ENCODE measurements around the gene PDE11A. TPM values are rescaled to one million over a fixed set of nuclear protein-coding genes. Genes with fewer than 3 reads are reported as not detected.
"Not testable (repeated sequence)": the region's sequence is repeated elsewhere in the genome, so short reads cannot be mapped to it uniquely, and the experiment has no call there.

PDE11A gene
- total RNA-seq, 1 donor from 2014 or later = not detected

DNA sequence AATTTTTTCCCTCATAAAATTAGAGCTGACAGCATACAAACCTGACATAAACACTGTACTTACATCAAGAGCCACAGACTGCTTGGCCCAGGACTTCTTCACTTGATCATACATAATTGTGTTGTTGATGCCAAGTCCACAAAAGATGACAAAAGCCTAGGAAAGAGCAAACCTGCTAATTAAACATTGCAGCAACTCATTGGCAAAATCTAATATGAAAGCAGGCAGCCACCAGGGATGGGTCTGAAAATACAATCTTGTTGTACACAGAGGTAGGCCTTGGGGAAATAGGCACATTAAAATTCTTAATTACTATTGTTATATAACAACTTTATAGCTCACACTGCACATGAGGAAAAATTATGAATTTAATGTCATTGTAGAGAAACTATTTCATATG lies 255.8 kb downstream of the PDE11A start:
- Mint-ChIP-seq H3K4me1 (no peaks in the 10 kb centered on the region), H3K9me3 (no peaks in the 10 kb centered on the region), H3K27ac (no peak overlapping the region), H3K36me3 (ENCODE audit: low read depth) (no peaks in the 10 kb centered on the region), H3K4me3 (no peak overlapping the region), H3K27me3 (peaks cover 20% of the 10 kb centered on the region)
- intact Hi-C loops (cut with micrococcal nuclease) = no loop called here
- DNase-seq = no peak

DNA sequence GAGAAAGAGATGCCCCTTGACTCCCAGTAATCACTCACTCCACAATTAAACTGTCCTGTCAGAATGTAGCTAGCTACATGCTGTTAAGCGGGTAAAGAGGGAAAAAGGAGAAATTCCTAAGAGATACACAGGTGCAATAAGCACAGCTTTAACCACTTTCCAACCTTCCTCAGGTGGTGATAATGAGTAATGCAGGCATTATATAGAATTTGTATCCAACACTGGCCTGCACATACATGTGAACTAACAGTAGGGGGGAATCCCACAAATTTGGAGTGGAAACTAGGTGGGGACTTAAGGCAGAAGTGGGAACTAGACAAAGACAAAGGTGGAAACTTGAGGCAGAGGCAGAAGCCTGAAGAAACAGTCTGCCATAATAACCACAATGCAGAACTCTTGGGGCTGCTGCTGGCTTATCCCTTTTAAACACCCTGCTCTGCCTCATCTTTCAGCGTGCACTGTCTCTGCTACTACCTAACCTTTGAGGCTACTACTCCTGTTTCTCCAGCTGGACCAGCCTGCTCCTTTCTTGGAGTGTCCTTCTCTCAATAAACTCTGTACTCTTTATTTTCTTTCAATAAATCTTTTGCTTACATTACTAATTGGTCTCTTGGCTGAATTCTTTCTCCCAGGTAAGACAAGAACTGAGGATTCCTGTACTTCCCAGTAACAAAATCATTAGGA lies 259.7 kb downstream of the PDE11A start:
- Mint-ChIP-seq H3K4me1 (no peaks in the 10 kb centered on the region), H3K27ac (no peak overlapping the region), H3K9me3 (no peaks in the 10 kb centered on the region), H3K36me3 (ENCODE audit: low read depth) (no peaks in the 10 kb centered on the region), H3K27me3 (peaks cover 20% of the 10 kb centered on the region), H3K4me3 (no peak overlapping the region)
- intact Hi-C loops (cut with micrococcal nuclease) = no loop called here
- no peak for DNase-seq

DNA sequence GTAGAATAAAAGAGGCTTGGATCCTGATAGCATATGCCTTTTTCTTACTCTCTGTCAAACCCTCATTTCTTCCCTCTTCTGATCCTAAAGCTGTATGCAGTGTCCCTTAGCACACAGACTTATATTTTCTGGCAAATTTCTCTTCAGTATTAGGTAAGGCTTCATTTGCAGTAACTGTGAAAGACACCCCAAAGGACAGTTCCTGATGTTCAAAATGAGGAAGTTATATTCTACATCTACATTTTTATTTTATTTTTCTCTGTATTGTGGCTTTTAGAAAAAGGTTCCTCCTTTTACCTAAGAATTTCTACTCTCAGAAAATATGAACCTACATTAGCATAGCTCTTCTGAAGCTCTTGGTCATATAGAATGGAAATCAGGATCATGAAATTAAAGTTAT lies 261.7 kb downstream of the PDE11A start:
- H3K27me3 Mint-ChIP-seq = peaks cover 17% of the 10 kb centered on the region
- H3K4me1 Mint-ChIP-seq = no peaks in the 10 kb centered on the region
- no peaks in the 10 kb centered on the region for H3K36me3 Mint-ChIP-seq (ENCODE audit: low read depth)
- intact Hi-C loops (cut with micrococcal nuclease) = no loop called here
- no peak overlapping the region for H3K4me3 Mint-ChIP-seq
- DNase-seq = no peak
- no peaks in the 10 kb centered on the region for H3K9me3 Mint-ChIP-seq
- H3K27ac Mint-ChIP-seq = no peak overlapping the region

DNA sequence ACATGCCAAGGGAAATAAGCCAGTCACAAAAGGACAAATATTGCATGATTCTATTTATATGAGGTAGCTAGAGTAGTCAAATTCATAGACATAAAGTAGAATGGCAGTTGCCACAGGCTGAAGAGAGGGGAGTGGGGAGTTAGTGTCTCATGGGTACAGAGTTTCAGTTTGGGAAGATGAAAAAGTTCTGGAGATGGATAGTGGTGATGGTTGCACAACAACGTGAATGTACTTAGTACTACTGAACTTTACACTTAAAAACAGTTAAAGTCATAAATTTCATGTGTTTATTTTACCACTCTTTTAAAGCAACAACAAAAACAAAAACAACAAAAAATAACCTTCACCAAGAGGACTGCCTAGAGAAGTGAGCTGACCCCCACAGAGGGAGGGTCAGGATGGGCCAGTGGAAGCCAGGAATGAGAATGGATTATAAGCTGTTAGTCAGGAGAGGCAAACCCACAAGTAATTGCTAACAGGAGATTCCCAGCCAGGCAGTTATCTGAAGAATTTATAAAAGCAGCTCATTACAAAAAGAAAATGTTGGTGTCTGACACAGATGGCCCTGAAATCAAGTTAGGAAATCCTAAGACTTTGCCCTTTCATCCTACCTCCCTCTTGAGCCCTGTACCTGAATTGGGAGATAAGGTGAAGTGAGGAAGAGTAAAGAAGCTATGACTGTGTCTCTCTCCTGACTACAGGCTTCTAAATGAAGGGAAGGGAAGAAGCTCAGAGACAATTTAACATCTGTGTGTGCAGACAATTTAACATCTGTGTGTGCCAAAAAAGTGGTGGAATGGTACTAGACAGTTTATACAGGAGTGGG lies 263.4 kb downstream of the PDE11A start:
- Mint-ChIP-seq H3K4me1 (no peaks in the 10 kb centered on the region), H3K27ac (no peak overlapping the region), H3K36me3 (ENCODE audit: low read depth) (no peaks in the 10 kb centered on the region)

DNA sequence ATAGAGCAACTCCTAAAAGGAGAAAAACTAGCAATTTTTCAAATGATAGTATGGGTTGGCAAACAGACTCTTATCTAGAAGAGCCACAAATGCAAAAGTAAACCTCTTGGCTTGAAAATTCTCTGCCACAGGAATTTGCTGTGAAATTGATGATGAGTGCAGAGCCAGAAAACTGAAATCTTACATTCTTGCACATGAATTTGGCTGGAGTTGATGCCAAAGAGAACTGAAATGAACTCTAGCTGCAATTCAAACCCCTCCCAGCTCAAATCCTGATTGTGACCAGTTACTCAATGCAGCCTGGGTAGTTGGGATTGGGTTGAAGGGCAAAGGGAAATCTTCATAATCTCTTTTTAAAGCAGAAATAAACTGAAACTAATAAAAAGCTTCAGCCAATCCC lies 266.6 kb downstream of the PDE11A start:
- no peak overlapping the region for H3K27ac Mint-ChIP-seq
- H3K27me3 Mint-ChIP-seq = peaks cover 26% of the 10 kb centered on the region

More for the DNA sequence above, 263.4 kb downstream of the PDE11A start:
- peaks cover 12% of the 10 kb centered on the region for H3K27me3 Mint-ChIP-seq
- intact Hi-C loops (cut with micrococcal nuclease) = no loop called here
- no peaks in the 10 kb centered on the region for H3K9me3 Mint-ChIP-seq
- H3K4me3 Mint-ChIP-seq = no peak overlapping the region
- no peak for DNase-seq

DNA sequence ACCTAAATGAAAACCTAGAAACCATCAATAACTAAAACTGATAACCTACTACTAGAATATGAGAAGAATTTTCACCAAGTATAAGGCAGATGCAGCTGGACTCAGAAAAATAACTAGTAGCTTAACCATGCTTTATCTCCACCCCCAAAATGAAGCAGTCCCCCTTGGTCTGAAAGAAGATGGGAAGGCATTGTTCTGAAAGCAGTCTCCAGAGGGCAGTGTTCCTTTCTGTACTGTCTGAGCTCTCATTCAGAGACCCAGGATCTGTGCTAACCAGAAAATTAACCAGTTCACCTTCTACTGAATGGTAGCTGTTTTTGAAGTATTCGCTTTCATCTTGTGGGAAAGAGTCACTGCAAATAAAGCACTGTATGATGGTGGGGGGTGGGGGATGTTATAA lies 273.0 kb downstream of the PDE11A start:
- intact Hi-C loops (cut with micrococcal nuclease) = no loop called here
- Mint-ChIP-seq H3K27me3 (peaks cover 34% of the 10 kb centered on the region), H3K4me3 (no peak overlapping the region), H3K4me1 (no peaks in the 10 kb centered on the region), H3K9me3 (no peaks in the 10 kb centered on the region), H3K27ac (no peak overlapping the region), H3K36me3 (ENCODE audit: low read depth) (no peaks in the 10 kb centered on the region)
- DNase-seq = no peak

More for the DNA sequence above, 266.6 kb downstream of the PDE11A start:
- Mint-ChIP-seq H3K9me3 (no peaks in the 10 kb centered on the region), H3K36me3 (ENCODE audit: low read depth) (no peaks in the 10 kb centered on the region), H3K4me3 (no peak overlapping the region), H3K4me1 (no peaks in the 10 kb centered on the region)
- DNase-seq = no peak
- intact Hi-C loops (cut with micrococcal nuclease) = no loop called here

DNA sequence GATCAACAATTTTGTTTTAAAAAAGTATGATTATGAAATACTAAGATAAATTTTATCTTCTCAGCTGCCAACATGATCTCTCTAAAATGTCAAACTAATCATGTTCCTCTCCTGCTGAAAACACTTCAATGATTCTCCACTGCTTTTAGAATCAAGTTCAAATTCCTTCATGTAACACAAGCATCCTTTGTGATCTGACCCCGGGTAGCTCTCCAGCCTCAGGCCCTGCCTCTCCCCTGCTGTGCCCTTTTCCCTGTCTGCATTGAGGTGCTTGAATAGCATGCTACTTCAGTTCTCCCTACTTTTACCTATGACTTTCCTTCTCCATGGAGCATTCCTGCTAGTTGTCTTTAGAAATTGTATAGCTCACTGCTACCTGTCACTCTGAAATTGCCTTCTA lies 274.8 kb downstream of the PDE11A start:
- Mint-ChIP-seq H3K4me3 (no peak overlapping the region), H3K27ac (no peak overlapping the region), H3K36me3 (ENCODE audit: low read depth) (no peaks in the 10 kb centered on the region), H3K9me3 (no peaks in the 10 kb centered on the region), H3K27me3 (peaks cover 27% of the 10 kb centered on the region), H3K4me1 (no peaks in the 10 kb centered on the region)
- intact Hi-C loops (cut with micrococcal nuclease) = no loop called here
- DNase-seq = no peak

DNA sequence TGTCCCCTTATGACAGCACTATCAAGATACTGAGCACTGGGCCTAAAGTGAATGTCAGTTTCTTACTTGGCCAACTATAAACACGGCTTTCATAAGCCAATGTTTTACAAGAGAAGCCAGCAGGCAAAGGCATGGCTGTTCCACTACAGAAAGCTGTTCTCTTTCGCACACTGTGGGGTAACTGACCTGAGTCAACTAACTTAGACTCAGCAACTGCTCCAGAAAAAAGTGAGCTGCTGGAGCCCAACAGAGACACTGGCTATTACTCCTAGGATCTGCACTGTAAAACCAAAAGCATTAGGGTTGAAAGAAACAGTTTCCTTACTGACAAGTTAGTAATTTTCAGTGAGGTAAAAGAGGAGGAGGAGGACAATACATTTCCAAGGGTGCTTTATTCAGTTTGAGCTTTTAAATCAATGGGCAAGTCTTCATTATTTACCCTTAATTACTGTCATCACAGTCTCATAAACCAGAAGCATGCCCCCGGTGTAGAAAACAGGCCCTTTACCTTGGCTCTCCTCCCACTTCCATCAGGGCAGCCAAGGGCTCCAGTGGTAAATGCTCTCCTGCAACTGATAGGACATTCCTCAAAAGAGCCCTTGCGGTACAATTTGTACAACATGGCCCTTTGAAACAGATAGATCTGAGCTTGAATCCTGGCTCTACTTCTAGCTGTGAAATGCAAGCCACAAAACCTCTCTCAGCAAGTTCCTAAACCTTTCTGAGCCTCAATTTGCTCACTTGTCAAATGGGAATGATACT lies 275.7 kb downstream of the PDE11A start:
- Mint-ChIP-seq H3K36me3 (ENCODE audit: low read depth) (no peaks in the 10 kb centered on the region), H3K27me3 (peaks cover 22% of the 10 kb centered on the region), H3K4me1 (no peaks in the 10 kb centered on the region), H3K4me3 (no peak overlapping the region), H3K27ac (no peak overlapping the region), H3K9me3 (no peaks in the 10 kb centered on the region)
- intact Hi-C loops (cut with micrococcal nuclease) = no loop called here
- no peak for DNase-seq

DNA sequence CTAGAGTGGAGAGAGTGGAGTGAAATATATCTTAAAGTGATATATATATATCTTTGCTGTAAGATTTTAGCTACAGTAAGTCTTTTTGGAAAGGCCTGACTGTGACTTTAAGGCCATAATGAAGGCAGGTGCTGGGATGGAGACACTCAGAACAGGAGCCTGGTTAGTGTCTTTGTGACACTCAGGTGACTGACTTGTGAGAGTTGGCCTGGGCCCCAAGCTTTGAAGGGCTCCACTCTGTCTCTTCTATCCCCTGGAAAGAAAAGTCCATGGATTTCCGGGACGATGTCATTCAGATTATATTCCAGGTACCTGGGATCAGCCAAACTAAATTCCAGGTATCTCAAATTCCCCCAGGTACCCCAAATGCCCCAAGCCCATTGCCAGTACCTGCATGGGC lies 276.6 kb downstream of the PDE11A start:
- H3K27ac Mint-ChIP-seq = no peak overlapping the region
- no peaks in the 10 kb centered on the region for H3K36me3 Mint-ChIP-seq (ENCODE audit: low read depth)
- no peaks in the 10 kb centered on the region for H3K9me3 Mint-ChIP-seq
- no peaks in the 10 kb centered on the region for H3K4me1 Mint-ChIP-seq
- H3K27me3 Mint-ChIP-seq = peaks cover 21% of the 10 kb centered on the region
- H3K4me3 Mint-ChIP-seq = no peak overlapping the region
- intact Hi-C loops (cut with micrococcal nuclease) = no loop called here
- DNase-seq = no peak

DNA sequence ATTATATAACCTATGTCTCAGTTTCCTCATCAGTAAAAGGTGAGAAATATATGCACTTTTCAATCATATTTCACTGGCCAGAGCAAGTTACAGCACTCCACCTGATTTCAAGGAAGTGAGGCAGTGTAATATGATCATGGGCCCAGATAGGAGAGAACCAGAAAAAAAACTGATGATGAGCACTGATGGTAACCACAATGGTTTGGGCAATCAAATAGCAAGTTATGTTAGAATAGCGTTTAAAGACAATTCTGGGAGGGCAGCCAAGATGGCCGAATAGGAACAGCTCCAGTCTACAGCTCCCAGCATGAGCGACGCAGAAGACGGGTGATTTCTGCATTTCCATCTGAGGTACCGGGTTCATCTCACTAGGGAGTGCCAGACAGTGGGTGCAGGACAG lies 287.4 kb downstream of the PDE11A start:
- H3K36me3 Mint-ChIP-seq (ENCODE audit: low read depth); H3K27me3 Mint-ChIP-seq; H3K4me3 Mint-ChIP-seq; DNase-seq; H3K27ac Mint-ChIP-seq; intact Hi-C loops (cut with micrococcal nuclease); H3K9me3 Mint-ChIP-seq: not testable (repeated sequence)
- H3K4me1 Mint-ChIP-seq = peaks cover 22% of the 10 kb centered on the region

DNA sequence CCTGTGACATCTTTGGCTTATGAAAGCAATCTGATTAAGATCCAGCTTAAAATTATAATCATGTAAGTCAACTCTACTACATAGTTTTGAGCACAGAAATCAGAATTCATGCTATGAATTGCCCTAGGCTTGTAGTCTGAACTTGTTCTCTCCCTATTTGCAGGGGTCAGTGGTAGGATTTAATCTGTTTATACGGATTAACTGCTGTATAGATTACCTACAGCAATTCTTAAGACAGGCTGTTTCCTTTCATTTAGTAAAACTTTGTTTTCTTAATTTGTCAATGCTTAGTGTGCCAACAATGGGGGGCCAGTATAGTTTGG lies 287.9 kb downstream of the PDE11A start:
- Mint-ChIP-seq H3K36me3 (ENCODE audit: low read depth) (no peaks in the 10 kb centered on the region), H3K9me3 (peaks cover 6% of the 10 kb centered on the region), H3K4me1 (peaks cover 22% of the 10 kb centered on the region), H3K27ac (no peak overlapping the region), H3K4me3 (peak overlapping the region; percentile 49), H3K27me3 (peaks cover 2% of the 10 kb centered on the region)
- DNase-seq = no peak
- intact Hi-C loops (cut with micrococcal nuclease) = no loop called here

DNA sequence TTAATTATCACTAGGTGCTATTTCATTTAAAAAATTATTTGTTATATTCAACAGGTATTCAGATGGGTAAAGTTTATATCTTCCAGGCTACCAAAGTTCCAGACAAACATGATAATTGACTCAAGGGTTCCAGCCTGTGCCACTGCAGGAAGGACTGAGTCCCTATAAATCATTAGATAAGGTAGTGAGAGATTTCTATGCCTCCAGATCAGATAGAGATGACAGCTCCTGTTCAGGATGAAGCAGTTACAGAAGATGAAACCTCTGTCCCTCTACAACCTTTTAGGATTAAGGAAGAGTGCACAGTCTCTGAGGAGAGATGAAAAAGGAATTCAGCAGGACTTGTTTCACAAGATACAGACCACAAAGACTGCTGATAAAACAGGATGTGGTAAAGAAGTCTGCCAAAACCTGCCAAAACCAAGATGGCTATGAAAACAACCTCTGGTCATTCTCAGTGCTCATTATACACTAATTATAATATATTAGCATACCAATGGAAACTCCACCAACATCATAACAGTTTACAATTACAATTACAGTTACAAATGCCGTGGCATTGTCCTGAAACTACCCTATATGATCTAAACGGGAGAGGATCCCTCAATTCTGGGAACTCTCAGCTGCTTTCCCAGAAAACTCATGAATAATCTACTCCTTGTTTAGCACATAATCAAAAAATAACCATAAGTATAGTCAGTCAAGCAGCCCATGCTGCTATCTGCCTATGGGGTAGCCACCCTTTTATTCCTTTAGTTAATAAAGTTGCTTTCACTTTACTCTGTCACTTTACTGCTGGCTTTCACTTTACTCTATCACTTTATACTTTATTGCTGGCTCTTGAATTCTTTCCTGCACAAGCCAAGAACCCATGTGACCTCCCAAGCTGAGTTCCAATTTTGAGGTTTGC lies 288.5 kb downstream of the PDE11A start:
- Mint-ChIP-seq H3K36me3 (ENCODE audit: low read depth) (no peaks in the 10 kb centered on the region), H3K27me3 (peaks cover 2% of the 10 kb centered on the region), H3K27ac (no peak overlapping the region), H3K4me1 (peaks cover 22% of the 10 kb centered on the region), H3K4me3 (peak overlapping the region; percentile 49), H3K9me3 (peaks cover 9% of the 10 kb centered on the region)
- DNase-seq = peak; percentile 65
- intact Hi-C loops (cut with micrococcal nuclease) = no loop called here

DNA sequence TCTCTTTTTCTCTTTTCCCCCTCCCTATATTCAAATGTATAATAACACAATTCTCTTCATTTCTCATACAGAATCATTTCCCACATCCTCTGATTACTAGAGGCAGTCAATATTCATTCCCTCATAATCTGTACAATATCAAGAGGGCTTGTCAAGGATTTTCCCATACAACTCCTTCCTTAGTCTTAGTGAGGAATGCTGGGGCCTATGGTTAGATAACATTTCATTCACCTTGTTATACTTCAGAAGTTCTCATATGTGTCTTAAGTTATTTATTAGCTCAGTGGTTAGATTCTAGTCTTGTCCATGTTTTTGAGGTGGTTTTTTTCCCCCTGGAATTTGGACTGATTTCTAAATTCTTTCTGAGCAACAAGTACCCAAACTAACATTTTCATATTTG lies 289.5 kb downstream of the PDE11A start:
- Mint-ChIP-seq H3K27ac (no peak overlapping the region), H3K4me1 (peaks cover 22% of the 10 kb centered on the region), H3K9me3 (peaks cover 9% of the 10 kb centered on the region), H3K36me3 (ENCODE audit: low read depth) (no peaks in the 10 kb centered on the region), H3K27me3 (peaks cover 2% of the 10 kb centered on the region), H3K4me3 (no peak overlapping the region)
- intact Hi-C loops (cut with micrococcal nuclease) = no loop called here
- no peak for DNase-seq

Measured in activated CD4-positive, alpha-beta T cell treated with anti-CD3 and anti-CD28 coated beads, Interleukin-2, amount 10 ng/mL, durations not matched to agents 24 days and 14 days (primary cell).